Measurements from ENCODE around the gene SMYD3. TPM values are rescaled to one million over a fixed set of nuclear protein-coding genes. Genes with fewer than 3 reads are reported as not detected.

Gene SMYD3
- total and polyA plus RNA-seq, 2 of the 4 experiments (the other 2 are of a cell fraction), result 26.5 to 37.6 TPM

DNA sequence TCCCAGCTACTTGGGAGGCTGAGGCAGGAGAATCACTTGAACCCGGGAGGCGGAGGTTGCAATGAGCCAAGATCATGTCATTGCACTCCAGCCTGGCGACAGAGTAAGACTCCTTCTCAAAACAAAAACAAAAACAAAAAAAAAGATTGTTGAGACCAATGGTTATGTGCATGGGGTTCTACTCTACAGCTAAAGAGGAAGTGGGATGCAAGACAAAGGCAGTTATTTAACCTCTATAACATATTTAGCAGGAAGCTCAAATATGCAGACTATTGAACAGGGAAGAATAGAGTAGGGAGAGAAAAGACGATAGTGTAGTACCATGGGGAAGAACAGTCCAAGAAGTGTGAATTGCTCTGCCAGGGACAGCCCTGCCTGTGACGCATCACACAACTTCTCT is 227.7 kb downstream of the SMYD3 start:
- no peak overlapping the region for H3K4me3 ChIP-seq (ENCODE audit: insufficient read depth, low read depth, low read length)
- H3K4ac ChIP-seq (ENCODE audit: low read depth, low read length), result no peak overlapping the region
- no peaks in the 10 kb centered on the region for H4K20me1 ChIP-seq (ENCODE audit: insufficient read depth, low read length)
- no peak overlapping the region for H2AK9ac ChIP-seq (replicated peaks; ENCODE audit: low read depth, low read length, poor library complexity)
- WGBS, 2 experiments (ENCODE audit: extremely low coverage in 2 of 2, insufficient read length in 1 of 2), result no CpG with 5 or more reads among the region's 5 CpGs
- no peak overlapping the region for H2AK5ac ChIP-seq (ENCODE audit: low read depth, low read length)
- dilution Hi-C loops (cut with HindIII; ENCODE audit: low sequenced_read_pairs, unreplicated experiment), result no loop called here
- H2BK120ac ChIP-seq (ENCODE audit: low read depth, low read length), result no peak overlapping the region
- no peak overlapping the region for H2BK15ac ChIP-seq (ENCODE audit: low read depth, low read length)
- no peak overlapping the region for H3K27ac ChIP-seq (ENCODE audit: insufficient read depth, low read length)
- H3K56ac ChIP-seq (ENCODE audit: extremely low read depth, insufficient read depth, low read length), result no peak overlapping the region
- peaks cover 3 to 4% of the 10 kb centered on the region in 2 experiments; a peak in 2 of 4 replicates for H3K79me1 ChIP-seq (ENCODE audit: low read depth in 1 of 2, low read length in 2 of 2)
- H4K8ac ChIP-seq (ENCODE audit: low read depth in 2 of 2, low read length in 2 of 2), result no peak overlapping the region
- no TSS peak for BruUV-seq (replicated peaks)
- no peak overlapping the region for H4K5ac ChIP-seq (ENCODE audit: low read depth, low read length)
- TF ChIP-seq POLR2A (IDR thresholded peaks at IDR 0.05; ENCODE audit: low read depth, low read length) (no peak), BHLHE40 (IDR thresholded peaks at IDR 0.05; ENCODE audit: low read depth, low read length) (no peak), CEBPB (IDR thresholded peaks at IDR 0.05; ENCODE audit: low read depth, low read length) (no peak), MAZ (IDR thresholded peaks at IDR 0.05; ENCODE audit: borderline replicate concordance, low read depth, low read length) (no peak), RAD21 (IDR thresholded peaks at IDR 0.05; ENCODE audit: low read length) (no peak), FOS (IDR thresholded peaks at IDR 0.05; ENCODE audit: low read depth, low read length) (no peak), RFX5 (IDR thresholded peaks at IDR 0.05; ENCODE audit: low read depth, low read length) (no peak), RCOR1 (IDR thresholded peaks at IDR 0.05; ENCODE audit: insufficient replicate concordance, low read length) (no peak)
- TF ChIP-seq, protein P1, sequence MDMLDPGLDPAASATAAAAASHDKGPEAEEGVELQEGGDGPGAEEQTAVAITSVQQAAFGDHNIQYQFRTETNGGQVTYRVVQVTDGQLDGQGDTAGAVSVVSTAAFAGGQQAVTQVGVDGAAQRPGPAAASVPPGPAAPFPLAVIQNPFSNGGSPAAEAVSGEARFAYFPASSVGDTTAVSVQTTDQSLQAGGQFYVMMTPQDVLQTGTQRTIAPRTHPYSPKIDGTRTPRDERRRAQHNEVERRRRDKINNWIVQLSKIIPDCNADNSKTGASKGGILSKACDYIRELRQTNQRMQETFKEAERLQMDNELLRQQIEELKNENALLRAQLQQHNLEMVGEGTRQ (IDR thresholded peaks at IDR 0.05; ENCODE audit: low read depth, low read length), result no peak
- TF ChIP-seq, protein P2, sequence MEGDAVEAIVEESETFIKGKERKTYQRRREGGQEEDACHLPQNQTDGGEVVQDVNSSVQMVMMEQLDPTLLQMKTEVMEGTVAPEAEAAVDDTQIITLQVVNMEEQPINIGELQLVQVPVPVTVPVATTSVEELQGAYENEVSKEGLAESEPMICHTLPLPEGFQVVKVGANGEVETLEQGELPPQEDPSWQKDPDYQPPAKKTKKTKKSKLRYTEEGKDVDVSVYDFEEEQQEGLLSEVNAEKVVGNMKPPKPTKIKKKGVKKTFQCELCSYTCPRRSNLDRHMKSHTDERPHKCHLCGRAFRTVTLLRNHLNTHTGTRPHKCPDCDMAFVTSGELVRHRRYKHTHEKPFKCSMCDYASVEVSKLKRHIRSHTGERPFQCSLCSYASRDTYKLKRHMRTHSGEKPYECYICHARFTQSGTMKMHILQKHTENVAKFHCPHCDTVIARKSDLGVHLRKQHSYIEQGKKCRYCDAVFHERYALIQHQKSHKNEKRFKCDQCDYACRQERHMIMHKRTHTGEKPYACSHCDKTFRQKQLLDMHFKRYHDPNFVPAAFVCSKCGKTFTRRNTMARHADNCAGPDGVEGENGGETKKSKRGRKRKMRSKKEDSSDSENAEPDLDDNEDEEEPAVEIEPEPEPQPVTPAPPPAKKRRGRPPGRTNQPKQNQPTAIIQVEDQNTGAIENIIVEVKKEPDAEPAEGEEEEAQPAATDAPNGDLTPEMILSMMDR (conservative IDR thresholded peaks at IDR 0.05; ENCODE audit: low read depth, low read length), result no peak
- ChIA-PET CTCF (interaction anchor here (1.7 kb wide), 2 partner anchors 14 to 269 kb away, joined by 5 to 6 read pairs; no protein-coding TSS in a partner anchor), POLR2A (ENCODE audit: unreplicated experiment) (no interaction called here)
- H3K9me3 ChIP-seq (ENCODE audit: control insufficient read depth, insufficient read depth, low read length), result no peaks in the 10 kb centered on the region
- no peak for ATAC-seq (ENCODE audit: low read depth)
- no peak overlapping the region for H3K4me2 ChIP-seq (ENCODE audit: low read depth, low read length)
- no peak overlapping the region for H2BK20ac ChIP-seq (ENCODE audit: low read depth, low read length)
- no peaks in the 10 kb centered on the region for H3K9me1 ChIP-seq (ENCODE audit: insufficient read depth, low read length)
- H3K18ac ChIP-seq (ENCODE audit: low read depth, low read length), result no peak overlapping the region
- H3K36me3 ChIP-seq (ENCODE audit: control insufficient read depth, insufficient read depth, low read length), result no peaks in the 10 kb centered on the region
- no peak overlapping the region for H3K23ac ChIP-seq (ENCODE audit: low read depth, low read length)
- intact Hi-C loops (cut with micrococcal nuclease), result no loop called here
- in situ Hi-C loops (cut with MboI; ENCODE audit: low sequenced_read_pairs), result loop anchor here (10.0 kb wide), 1 partner anchor 265 kb away; no protein-coding TSS in a partner anchor
- no peak overlapping the region for H4K91ac ChIP-seq (ENCODE audit: insufficient read depth, low read depth, low read length)
- H3K9ac ChIP-seq (ENCODE audit: low read depth, low read length), result no peak overlapping the region
- no peak overlapping the region for H2BK5ac ChIP-seq (ENCODE audit: low read depth, low read length, poor library complexity, severe bottlenecking)
- peaks cover 3% of the 10 kb centered on the region; the same call in 1 of the 2 replicates for H3K4me1 ChIP-seq (ENCODE audit: control insufficient read depth, insufficient read depth, low read length)
- no peak overlapping the region for H2AFZ ChIP-seq (replicated peaks; ENCODE audit: low read length, poor library complexity)
- H3K27me3 ChIP-seq (ENCODE audit: control insufficient read depth, insufficient read depth, low read length), result no peaks in the 10 kb centered on the region
- DNase-seq, result no peak
- no peak overlapping the region for H3K14ac ChIP-seq (replicated peaks; ENCODE audit: low read depth, low read length)
